Ramos (cell line): ENCODE results near the gene MBTD1.
"Not testable (repeated sequence)": the region's sequence is repeated elsewhere in the genome, so short reads cannot be mapped to it uniquely, and the experiment has no call there.

Experiments
- in situ Hi-C: fragments of 300-500 bp; cut with MboI; formaldehyde crosslinking; loops from one replicate; pipeline ENCODE4 v1.14.3; 2022; ENCODE audit warnings: low sequenced_read_pairs; ENCODE audit not compliant: unreplicated experiment

MBTD1 gene

GRCh38 chr17:51256101-51256500 is 3.7 kb downstream of the MBTD1 start:
- in situ Hi-C loops: no loop called here

- in situ Hi-C loops: no loop called here
Measured at GRCh38 chr17:51255673-51256072, 4.2 kb downstream of the MBTD1 start.

DNA sequence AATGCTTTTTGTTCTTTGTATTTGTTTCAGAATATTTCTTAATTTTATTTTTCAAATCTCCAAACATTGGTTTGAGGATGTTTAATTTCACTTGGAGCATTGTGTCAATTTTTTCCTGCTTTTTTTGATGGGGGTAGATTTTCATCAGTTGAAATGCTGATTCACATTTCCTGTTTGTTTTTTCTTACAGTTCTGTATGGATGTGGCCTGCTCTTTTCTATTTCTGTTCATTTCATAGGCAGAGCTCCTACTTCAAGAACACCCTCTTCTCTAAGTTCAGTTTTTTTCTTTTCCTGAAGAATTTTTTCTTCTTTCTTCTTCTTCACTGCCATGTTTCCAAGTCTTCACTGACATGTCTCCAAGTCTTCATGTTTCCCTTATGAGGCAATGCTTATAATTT is 8.8 kb downstream of the MBTD1 start:
- in situ Hi-C loops: no loop called here

DNA sequence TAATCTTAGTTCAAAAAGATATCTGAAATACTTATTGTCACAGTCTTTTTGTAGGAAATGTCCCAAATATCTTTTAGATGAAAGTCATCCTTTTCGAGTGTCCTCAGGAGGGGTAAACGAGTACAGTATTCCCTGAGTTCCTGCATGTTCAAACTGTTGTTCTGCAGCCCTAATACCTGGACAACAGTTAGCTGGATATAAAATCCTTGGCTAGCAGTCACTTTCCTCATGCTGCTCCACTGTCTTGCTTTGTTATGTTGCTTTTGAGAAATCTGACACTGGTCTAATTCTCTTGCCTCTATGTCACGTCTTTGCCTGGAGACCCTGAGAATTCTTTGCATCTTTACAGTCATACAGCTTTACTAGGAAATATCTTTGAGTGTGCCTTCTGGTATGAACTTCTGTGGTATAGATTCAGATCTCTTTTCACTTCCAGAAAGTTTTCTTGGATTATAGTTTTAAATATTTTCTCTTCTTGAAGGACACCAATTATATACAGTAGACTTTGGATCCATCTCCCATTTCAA is 9.5 kb downstream of the MBTD1 start:
- in situ Hi-C loops: no loop called here

- in situ Hi-C loops: no loop called here
Measured at GRCh38 chr17:51245535-51245934, 14.3 kb downstream of the MBTD1 start.

GRCh38 chr17:51244041-51244440 is 15.8 kb downstream of the MBTD1 start:
- in situ Hi-C loops: no loop called here

GRCh38 chr17:51240275-51240674 is 19.6 kb downstream of the MBTD1 start:
- in situ Hi-C loops: no loop called here

DNA sequence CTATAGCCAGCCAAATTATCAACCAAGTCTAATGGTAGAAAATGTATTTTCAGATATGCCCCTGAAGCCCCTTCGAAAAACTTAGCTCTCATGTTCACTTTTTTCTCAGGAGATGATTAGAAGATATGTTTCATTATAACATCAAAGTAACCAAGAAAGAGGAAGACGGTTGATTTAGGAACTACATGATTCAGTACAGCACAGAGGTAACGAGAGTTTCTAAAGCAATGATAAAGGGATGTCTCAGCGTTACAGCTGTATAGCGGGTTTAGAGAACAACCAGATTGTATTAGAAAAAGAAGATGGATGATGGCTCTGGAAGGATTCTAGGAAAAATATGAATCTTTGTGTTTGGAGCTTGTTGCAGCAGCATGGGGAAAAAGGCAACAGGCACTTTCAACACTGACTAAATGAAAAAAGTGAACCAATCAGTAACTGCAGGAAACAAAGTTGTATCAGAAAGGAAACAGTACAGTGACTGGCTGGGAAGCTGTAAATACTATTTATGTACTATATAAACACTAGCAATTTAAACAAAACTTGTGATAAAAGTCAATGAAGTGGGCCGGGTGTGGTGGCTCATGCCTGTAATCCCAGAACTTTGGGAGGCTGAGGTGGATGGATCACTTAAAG is 21.5 kb downstream of the MBTD1 start:
- in situ Hi-C loops: no loop called here

GRCh38 chr17:51234162-51234561 is 25.7 kb downstream of the MBTD1 start:
- in situ Hi-C loops: no loop called here

DNA sequence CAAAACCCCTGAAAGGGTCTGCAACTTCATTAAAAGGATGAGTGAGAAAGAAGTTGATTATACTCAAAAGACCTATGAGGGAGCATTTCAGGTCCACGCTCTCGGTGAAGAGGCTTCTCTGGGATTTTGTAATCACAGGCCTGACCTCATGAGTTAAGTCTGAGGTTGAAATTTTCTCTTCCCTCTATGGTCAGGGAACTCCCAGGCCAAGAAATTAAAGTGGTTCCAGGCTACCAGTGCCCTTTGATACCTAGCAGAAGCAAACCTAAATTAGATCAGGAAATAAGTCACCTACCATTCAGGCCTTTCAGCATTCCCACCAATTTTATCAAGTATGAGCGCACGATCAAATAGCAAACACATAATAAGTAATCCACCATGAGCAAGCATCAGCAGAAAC is 27.9 kb downstream of the MBTD1 start:
- in situ Hi-C loops: no loop called here

DNA sequence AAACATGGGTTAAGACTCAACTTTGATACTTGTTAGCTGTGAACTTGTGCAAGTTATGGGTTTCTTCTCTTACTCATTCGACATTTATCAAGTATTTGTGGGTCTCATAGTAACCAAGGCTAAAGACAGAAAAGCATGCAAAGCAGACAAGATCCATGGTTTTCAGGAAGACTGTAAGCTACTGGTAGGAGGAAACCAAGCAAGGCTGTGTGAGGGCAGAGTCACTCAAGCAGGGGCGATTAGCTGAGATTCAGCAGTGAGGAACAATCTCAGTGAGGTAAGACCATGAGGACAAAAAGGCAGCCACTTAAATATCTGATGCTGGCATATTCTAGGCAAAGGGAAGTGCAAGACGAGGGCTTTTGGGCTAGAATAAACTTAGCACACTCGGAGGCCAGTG is 29.5 kb downstream of the MBTD1 start:
- in situ Hi-C loops: no loop called here

GRCh38 chr17:51229889-51230288 is 30.0 kb downstream of the MBTD1 start:
- in situ Hi-C loops: no loop called here

DNA sequence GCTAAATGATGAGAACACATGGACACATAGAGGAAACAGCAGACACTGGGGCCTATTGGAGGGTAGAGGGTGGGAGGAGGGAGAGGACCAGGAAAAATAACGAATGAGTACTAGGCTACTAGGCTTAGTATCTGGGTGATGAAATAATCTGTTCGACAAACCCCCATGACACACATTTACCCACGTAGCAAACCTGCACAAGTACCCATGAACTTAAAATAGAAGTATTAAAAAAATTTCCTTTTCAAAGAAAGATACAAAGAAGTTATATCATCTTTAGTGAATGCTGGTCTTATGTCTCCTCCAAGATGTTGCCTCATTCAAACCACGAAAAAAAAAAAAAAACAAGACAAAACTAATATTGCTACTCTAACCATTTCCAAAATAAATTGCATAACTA is 31.7 kb downstream of the MBTD1 start:
- in situ Hi-C loops: no loop called here

GRCh38 chr17:51225523-51225922 is 34.3 kb downstream of the MBTD1 start:
- in situ Hi-C loops: not testable (repeated sequence)

DNA sequence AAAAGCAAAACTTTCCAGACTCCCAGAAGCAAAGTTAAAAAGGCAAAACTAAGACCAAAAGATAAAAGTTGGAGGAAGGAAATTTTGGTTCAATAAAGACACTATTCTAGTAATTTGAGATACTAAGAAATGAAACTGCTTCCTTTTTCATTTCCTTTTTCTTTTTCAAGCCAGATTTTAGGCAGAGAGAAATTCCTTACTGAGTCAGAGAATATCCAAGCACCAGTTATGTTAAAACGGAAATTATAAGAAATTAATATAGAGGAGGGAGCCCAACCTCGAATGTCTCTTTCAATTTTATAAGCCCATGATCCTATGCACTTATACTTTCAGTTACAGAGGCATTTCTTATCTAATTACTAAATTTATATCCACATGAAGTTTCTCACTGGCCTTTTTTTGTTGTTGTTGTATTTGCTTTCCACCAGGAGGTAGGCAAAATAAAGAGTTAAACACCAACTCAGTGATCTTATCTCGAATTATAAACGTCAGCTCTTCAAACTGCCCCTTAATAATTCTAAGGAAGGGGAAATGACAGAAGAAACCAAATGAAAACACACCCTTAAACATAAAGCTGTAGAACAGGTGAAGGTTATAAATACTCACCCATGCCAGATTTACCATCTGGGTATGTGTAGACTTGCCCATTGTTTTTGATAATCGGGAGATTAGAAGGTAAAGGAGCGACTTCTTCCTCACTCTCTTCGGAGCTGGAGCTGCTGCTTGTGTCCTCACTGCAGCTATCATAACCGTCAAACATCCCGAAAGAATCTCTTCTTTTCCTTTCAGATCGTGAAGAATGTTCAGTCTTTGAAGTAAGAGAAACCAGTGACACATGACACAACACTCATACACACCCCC is 35.2 kb downstream of the MBTD1 start:
- in situ Hi-C loops: no loop called here

DNA sequence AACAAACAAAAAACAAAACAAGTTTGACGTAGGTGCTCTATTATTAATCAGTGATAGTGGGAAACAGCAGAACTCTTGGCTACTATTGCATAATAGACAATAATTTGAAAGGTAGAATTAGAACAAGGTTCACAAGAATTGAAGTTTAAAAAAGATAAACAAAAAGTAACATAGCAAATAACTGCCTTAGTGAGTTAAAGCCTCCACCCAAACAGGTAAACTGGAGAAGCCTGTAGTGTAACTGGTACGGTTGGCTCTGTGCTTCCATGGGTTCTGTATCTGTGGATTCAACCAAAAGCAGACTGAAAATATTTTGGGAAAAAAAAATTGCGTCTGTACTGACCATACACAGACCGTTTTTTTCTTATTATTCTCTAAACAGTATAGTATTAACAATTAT is 38.5 kb downstream of the MBTD1 start:
- in situ Hi-C loops: no loop called here

- in situ Hi-C loops: no loop called here
Measured at GRCh38 chr17:51217946-51218345, 41.9 kb downstream of the MBTD1 start.

DNA sequence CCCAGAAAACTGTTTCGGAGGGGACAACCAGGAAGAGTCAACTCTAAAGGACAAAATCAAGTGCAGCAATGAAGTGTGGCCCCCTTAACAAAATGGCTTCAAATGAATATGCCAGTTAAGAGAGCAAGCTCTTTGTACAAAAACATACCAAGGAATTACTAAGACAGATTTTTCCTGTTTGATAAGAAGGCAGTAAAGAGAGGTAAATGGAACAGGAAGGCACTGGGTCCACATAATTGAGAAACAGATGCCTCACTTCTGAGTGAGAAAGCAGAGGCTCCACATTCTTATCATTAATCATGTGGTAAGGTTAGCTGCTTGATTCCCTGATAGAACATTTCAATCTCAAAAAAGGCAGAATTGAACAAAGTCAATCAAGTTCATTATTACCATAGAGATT is 44.9 kb downstream of the MBTD1 start:
- in situ Hi-C loops: no loop called here

DNA sequence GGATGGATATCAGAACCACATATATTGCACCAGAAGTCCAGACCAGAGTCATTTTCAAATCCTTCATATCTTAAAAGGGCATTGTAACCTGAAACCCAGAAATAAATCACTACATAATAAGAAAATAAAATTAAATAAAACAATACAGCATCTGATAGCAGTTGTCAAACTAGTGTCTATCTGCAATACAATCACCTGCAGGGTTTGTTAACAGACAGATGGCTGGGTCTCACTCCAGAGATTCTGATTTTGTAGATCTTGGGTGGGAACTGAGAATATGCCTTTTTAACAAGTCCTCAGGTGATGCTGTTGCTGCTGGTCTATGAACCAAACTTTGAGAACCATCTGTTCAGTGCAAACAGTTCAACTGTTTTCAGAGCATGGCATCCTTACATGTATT is 56.0 kb downstream of the MBTD1 start:
- in situ Hi-C loops: no loop called here

- in situ Hi-C loops: no loop called here
Measured at GRCh38 chr17:51200846-51201245, 59.0 kb downstream of the MBTD1 start.

DNA sequence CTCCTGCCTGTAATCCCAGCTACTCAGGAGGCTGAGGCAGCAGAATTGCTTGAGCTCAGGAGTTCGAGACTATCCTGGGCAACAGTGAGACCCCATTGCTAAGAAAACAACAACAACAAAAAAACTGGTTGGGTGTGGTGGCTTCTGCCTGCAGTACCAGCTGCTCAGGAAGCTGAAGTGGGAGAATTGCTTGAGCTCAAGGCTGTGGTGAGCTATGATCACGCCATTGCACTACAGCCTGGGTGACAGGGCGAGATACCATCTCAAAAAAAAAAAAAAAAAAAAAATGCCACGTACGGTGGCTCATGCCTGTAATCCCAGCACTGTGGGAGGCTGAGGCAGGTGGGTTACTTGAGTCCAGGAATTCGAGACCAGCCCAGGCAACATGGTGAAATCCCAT is 59.6 kb downstream of the MBTD1 start:
- in situ Hi-C loops: no loop called here

- in situ Hi-C loops: no loop called here
Measured at GRCh38 chr17:51197754-51198153, 62.1 kb downstream of the MBTD1 start.
